NCI-H524 treated with DMSO at 0.1 percent for 48 hours (cell line): ENCODE data around the gene SHCBP1L.
A peak's percentile ranks its signal among the peaks of the same experiment; 100 is the strongest.
"Not testable (repeated sequence)": the region's sequence is repeated elsewhere in the genome, so short reads cannot be mapped to it uniquely, and the experiment has no call there.

Source experiments
- DNase-seq: peaks from one replicate; lab custom pipeline; 2025; lab: John Stamatoyannopoulos, UW

The SHCBP1L gene

DNA sequence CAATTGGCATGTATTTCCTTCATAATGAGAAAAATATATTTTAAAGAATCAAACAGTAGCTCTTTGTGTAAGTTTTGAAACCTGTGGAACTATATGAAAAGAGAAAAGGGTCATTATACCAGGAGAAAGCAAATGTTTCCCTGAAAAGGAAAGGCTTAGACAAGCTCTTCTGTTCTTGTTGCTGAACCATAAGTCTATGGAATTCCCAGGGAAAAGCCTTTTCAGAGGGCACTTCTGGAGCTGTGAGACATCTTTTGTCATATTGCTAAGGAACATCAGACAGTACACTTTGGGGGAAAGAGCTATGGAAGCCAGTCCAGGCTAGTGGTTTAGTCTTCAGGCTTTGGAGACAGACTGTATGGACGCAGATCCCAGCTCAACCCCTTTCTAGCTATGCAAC lies 12.1 kb upstream of the SHCBP1L start:
- DNase-seq = no peak

DNA sequence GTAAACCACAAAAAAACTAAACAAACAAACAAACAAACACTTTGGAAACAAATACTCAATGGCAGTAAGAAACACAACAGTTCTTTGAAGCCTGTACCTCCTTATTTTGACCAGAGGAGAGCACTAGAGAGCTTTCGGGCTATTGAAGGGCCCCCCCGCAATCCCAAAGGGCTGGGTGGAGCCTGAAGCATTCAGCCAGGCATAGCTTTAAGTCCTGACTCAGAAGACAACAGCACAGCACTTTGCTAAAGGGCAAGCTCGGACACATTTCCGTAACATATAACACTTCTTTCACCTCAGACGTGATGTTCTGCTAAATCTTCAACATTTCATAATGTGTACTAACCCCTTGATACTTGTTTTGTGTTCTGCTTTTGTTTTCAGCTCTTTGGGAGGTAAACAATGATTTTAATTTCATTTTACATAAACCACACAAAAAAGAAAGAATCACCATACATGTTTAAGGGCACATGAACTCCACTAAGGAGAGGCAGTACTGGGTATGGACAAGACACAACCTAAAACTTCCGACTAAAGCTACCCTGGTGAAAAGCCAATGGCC lies 9.7 kb upstream of the SHCBP1L start:
- peak; percentile 55 for DNase-seq

DNA sequence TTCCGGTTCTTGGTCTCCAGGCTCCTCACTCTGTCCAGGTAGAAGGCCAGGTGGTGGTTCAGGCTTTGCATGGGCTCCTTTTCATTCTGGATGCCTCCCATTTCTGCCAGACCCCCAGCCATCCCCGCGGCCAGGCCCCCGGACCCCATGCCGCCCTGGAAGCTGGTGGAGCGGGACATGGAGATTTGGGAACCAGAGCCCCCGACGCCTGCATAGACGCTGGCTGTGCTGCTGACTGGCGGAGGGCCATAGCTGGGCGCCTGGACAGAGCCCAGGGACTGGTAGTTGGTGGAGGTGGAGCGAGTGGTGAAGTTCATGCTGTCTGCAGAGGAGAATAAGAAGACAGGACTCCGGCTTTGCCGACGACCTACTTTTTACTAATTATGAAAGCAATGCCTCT lies 7.1 kb upstream of the SHCBP1L start:
- DNase-seq = no peak

DNA sequence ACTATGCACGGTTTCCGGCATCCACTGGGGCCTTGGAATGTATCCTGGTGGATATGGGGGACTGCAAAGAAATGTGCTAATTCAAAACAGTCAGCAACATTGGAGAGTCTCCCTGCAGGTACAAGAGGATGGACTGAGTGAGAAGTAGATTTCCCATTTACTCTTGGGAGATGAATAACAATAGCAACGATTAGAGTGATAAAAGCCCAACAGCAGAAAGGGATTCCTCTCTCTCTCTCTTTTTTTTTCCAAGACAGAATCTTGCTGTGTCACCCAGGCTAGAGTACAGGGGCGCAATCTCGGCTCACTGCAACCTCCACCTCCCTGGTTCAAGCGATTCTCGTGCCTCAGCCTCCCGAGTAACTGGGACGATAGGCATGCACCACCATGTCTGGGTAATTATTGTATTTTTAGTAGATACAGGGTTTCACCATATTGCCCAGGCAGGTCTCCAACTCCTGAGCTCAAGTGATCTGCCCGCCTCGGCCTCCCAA lies 5.0 kb upstream of the SHCBP1L start:
- DNase-seq = no peak

DNA sequence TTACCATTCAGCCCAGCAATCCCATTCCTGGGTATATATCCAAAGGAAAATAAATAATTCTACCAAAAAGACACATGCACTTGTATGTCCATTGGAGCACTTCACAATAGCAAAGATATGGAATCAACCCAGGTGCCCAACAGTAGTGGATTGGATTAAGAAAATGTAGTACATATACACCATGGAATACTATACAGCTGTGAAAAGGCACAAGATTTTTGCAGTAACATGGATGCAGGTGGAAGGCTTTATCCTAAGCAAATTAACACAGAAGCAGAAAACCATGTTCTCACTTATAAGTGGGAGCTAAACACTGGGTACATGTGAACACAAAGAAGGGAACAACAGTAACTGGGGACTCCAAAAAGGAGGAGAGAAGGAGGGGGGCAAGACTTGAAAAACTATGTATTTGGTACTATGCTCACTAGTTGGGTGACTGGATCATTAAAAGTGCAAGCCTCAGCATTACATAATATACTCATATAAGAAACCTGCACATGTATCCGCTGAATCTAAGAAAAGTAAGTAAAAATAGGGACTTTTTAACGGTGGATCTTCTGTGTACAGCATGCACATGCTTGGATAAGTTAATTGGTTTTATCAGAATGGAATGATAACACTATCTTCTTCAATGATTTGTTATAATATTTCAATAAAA lies 3.9 kb upstream of the SHCBP1L start:
- no peak for DNase-seq

DNA sequence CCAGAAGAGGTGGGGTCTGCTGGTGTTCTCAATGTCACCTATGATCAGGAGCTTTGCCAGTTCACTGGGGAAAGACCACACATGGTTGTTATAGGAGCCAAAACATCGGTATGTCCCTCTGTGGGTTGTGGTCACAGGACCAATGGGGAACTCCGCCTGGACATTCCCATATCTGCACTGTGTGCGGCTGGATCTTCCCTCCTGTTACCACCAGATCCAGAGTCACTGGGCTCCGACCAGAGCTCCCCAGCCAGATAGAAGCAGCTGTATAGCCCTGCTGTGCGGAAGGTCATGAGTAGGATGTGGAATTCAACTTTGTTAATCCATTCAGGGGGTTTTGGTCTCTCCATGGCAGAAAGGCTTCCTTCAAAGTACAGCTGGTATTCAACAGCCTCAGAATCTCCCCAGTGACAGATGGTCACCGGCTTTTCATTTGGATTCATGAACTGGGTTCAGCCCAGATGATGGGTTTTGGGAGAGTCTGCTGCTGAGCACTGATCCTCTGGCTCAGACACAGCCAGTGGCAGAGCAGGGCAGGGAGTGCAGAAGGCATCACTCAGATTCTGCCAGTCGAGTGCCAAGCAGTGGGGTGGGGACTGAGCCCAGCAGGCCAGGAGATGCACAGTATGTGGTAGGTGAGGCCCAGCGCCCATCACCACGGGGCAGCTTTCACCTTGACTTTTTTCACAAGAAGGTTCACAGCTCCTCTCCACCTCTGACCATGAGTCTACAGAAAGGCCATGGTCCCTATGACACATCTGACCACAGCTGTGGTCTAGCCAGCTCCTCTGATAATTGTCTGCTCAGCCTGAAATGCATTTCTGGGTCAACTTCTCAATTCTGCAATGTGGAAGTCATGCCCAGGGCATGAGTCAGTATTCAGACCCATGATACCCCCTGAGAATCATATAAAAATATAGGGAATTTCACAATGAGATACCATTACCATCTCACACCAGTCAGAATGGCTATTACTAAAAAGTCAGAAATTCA lies 2.9 kb upstream of the SHCBP1L start:
- peak; percentile 95 for DNase-seq

DNA sequence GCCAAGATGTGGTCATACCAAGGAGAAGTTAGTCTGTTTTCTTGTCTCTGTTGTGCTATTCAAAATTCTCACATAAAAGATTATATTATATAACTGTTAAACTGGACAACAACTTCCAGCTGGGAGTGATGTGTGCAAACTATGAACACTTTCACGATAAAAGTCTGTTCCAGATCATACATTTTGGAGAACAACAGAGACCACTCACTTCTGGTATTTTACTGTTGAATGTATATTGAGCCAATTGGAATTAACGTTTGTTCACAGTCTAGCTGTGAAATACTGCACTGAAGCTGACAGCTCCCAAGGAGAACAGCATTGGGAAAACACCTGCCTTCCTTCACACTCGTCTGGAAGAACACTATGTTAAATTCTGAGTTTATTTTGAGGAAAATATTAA lies 860 bp upstream of the SHCBP1L start:
- DNase-seq = no peak

DNA sequence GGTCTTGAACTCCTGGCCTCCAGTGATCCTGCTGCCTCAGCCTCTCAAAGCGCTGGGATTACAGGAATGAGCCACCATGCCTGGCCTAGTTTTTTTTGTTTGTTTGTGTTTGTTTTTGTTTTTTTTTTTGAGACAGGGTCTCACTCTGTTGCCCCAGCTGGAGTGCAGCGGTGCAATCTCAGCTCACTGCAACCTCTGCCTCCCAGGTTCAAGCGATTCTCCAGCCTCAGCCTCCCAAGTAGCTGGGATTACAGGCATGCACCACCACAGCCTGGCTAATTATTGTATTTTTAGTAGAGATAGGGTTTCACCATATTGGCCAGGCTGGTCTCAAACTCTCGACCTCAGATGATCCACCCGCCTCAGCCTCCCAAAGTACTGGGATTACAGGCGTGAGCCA lies 9.6 kb downstream of the SHCBP1L start:
- not testable (repeated sequence) for DNase-seq

DNA sequence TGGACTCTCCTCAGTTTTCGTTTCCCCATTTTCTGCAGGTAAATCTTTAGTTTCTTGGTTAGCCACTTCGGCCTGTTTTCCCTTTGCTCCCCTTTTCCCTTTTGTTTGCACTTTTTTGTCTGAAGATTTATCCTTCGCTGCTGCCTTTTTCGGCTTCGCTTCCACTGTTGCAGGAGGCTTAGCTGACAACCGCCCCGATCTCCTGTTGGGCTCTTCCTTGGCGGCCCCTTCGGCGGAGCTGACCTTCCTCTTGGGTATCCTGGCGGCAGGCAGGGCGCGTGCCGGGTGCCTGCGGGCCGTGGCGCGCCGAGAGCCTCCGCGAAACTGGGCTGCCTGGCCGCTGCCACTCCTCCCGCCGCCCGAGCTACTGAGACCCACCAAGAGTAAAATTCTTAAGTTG lies 10.8 kb downstream of the SHCBP1L start:
- DNase-seq = not testable (repeated sequence)

DNA sequence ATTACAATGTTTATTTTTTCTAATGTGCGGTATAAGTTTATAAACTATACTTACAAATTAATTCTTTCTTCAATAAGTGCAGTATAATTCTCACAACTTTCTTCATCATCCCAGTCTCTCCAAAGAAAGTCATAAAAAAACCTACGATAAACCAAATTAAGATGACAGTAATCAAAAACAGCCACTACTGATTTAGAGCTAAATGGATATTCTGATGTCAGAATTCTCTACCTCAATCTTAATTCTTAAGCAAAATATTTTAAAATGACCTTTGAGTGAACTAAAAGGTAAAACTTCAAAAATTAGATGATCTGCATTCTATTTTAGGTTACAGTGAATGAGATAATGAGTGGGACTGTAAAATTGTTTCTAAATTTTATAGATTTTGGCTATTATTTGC lies 13.6 kb downstream of the SHCBP1L start:
- no peak for DNase-seq

DNA sequence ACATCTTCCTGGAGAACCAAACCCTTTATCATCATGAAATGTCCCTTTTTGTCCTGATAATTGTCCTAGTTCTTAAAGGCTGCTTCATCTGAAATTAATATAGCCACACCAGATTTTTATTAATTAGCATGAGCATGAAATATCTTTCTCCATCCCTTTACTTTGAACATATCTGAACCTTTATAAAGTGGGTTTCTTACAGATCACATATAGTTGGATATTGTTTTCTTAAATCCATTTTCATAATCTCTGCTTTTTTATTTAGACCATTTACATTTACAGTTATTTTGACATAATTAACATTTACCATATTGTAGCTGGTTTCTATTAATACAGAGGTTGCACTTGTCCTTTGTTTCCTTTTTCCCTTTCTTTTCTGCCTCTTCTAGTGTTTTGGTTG lies 17.2 kb downstream of the SHCBP1L start:
- no peak for DNase-seq

DNA sequence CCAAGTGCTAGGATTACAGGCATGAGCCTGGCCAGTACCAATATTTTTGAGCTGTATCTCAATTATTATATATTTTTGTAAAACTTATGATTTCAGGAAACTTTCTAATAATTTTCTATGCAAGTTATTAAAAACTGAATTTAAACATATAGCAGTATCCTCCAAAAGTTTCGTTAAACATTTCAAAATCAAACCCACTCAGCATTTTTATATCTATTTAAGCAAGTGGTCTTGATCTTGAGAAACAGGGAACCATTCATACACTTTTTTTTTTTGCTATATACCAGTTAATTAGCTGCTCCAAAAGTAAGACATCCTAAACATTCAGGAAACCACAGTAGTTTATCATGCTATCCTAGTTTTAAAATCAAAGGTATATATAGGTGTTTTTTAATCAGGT lies 22.0 kb downstream of the SHCBP1L start:
- no peak for DNase-seq

DNA sequence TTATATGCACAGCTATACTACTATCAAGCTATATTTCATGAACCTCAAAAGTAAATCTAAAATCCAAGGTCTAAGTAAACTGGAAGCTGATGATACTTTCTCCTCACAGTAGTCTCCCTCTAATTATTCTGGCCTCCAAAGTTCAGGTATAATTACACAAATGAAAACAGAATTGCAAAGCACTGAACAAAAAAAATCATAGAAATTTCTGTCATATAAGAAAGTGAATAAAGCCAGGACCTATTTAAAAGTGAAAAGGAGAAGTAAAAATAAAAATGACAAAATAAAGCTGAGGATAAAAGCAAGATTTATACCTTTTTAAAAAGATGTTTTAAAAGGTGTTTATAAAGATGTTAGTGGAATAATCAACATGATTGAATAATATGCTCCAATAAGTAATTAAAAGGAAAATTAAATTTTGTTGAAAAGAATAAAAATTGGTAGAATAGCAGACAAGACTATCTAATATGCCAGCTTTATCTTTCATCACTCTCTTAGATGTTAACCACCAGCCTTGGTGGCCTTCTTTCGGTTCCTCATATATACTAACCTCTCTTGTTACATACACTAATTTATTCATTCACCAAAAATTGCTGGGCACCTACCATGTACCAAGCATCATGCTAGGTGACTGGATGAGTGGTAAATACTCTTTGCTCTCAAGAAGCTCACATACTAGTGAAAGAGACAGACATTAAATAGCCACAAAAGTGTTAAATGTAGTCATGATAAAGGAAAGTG lies 25.1 kb downstream of the SHCBP1L start:
- no peak for DNase-seq

DNA sequence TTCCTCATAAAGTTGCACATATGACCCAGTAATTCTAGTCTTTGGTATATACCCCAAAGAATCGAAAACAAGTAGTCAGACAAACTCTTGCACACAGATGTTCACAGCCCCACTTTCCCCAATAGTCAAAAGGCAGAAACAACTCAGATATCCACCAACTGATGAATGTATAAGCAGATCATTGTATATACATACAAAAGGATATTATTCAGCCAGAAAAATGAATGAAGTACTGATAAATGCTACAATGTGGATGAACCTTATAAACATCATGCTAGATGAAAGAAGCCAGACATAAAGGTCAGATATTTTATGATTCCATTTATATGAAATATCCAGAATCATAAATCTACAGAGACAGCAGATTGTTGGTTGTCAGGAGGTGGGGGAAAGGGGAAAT lies 27.3 kb downstream of the SHCBP1L start:
- no peak for DNase-seq

DNA sequence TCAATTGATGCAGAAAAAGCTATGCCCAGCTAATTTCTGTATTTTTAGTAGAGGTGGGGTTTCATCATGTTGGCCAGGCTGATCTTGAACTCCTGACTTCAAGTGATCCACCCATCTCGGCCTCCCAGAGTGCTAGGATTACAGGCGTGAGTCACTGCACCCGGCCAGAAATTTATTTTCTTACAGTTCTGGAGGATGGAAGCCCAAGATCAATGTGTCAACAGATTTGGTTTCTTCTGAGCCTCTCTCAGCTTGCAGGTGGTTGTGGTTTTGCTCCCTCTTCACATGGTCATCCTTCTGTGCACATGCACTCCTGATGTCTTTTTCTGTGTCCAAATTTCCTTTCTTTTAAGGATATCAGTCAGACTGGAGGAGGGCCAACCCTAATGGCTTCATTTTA lies 35.6 kb downstream of the SHCBP1L start:
- DNase-seq = no peak

DNA sequence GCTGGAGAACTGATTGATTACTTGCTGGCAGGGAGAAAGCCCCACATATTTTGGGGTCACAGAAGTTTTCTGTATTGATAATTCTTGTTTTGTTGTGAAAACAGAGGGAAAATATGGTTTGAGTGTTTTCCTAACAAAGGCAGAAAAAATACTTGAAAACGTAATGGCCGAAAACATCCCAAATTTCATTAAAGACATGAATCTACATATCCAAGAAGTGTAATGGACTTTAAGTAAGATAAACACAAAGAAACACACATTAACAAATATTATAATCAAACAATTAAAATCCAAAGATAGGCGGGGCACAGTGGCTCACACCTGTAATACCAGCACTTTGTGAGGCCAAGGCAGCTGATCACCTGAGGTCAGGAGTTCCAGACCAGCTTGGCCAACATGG lies 39.6 kb downstream of the SHCBP1L start:
- no peak for DNase-seq

DNA sequence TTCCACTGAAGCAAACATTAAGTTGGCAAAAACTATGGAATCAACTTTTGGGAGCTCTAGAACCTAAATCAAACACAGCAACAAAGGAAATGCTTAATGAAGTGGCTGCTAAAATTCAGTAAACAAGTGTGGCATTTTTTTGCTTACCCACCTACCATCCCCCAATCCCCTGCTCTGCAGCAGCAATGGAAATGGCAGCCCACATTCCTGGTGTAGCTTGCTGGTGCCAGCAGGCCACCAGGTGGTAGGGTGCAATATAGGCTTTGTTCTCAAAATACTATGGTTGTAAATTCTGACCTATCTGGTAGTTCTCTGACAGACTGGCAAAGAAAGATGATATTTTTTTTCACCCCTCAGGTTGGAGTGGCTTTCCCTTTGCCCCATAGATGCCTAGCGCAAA lies 42.8 kb downstream of the SHCBP1L start:
- DNase-seq = no peak

DNA sequence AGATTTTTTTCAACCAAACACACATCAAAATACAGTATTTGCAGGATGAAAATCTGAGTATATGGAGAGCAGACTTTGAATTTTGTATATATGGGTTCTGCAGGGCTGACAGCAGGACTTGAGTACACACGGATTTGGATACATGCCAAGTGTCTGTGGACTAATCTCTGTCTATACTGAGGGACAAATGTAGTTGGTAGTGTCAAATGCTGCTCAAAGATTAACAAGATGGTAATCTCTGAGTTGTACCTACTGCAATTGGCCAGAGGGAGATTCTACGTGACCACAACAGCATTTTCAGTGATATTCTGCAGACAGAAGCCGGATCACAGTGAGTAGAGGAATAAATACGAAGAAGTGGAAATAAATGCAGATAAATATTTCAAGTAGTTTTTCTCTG lies 43.4 kb downstream of the SHCBP1L start:
- no peak for DNase-seq

DNA sequence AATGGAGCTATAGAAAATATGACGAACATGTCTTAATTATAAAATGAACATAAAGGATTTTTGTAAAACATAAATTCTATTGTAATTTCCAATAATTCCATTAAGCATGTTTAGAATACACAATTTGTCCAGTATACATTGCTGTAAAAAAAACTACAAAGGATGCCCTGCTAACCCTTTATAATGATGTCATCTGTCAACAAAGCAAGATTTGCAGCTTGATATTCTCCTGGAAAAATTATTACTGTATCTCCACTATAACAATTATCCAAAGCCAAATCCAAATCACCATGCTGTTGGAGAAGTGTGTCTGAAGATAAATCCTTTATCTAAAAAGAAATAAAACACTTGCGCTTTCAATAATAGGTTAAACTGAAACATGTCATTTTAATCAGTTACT lies 47.6 kb downstream of the SHCBP1L start:
- no peak for DNase-seq

DNA sequence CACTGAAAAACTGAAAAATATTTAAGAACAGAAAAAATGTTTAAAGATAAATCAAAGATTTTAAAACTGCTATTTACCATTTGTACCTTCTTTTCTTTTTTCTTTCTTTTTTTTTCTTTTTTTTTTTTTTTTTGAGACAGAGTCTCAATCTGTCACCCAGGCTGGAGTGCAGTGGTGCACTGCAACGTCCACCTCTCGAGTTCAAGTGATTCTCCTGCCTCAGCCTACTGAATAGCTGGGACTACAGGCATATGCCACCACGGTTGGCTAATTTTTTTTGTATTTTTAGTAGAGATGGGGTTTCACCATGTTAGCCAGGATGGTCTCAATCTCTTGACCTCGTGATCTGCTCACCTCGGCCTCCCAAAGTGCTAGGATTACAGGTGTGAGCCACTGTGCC lies 51.0 kb downstream of the SHCBP1L start:
- not testable (repeated sequence) for DNase-seq

DNA sequence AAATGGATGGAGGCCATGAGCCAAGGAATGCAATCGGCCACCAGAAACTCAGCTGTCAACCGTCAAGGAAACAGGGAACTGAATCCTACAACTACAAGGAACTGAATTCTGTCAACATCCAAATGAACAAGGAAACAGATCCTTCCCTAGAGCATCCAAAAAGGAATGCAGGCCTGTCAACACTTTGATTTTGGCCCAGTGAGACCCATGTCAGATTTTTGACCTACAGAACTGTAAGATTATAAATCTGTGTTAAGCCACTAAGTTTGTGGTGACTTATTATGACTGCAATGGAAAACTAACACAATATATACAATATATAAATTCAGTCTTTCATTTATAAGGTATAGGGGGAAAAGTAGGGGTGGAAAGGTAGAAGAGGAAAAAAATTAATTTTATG lies 55.3 kb downstream of the SHCBP1L start:
- no peak for DNase-seq

DNA sequence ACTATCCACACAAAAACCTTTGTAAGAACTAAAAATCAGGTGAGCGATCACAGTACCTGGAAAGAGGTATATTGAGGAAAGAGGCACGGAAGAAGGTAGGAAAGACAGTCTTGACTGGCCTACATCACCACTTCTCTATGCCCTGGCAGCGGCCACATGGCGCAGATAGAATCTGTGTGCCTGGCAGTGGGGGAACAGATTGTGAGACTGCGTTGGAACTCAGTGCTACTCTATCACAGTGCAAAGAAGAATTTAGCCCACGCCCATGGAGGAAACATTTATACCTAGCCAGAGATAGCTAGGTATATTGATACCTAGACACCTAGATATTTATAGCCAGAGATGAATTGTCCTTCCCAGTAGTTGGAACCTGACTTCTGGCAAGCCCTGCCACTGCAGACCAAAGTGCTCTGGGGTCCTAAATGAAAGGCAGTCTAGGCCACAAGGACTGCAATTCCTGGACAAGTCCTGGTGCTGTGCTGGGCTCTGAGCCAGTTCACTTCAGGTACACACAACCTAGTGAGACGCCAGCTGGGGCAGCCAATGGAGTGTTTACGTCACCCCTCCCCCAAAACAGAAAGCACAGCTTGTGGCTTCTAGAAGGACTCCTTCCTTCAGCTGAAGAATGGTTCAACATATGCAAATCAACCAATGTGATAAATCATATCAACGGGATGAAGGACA lies 61.9 kb downstream of the SHCBP1L start:
- DNase-seq = peak; percentile 24
